HG03060 (cell line): Measurements from ENCODE around the gene AMER3.

Experiments used
- ATAC-seq: cut with Tn5 transposase; IDR thresholded peaks from one replicate; pipeline ENCODE4 v1.9.1; 2021; ENCODE audit warnings: low read depth, moderate number of reproducible peaks; ENCODE audit not compliant: unreplicated experiment

The AMER3 gene

GRCh38 chr2:130813722-130814121, 58.4 kb downstream of the AMER3 start:
- ATAC-seq, result no peak

GRCh38 chr2:130814931-130815680, 59.8 kb downstream of the AMER3 start:
- ATAC-seq, result no peak
